Neural cell (in vitro differentiated cells): ENCODE data around the gene KDM4C. TPM values are rescaled to one million over a fixed set of nuclear protein-coding genes. Genes with fewer than 3 reads are reported as not detected.

Source experiments
- H2AFZ ChIP-seq: fragments of 200-600, 300-800 bp; sonication (generic), shearing (Covaris generic); 2 replicates; pipeline ENCODE4 v1.6.0; 2014; ENCODE audit warnings: low read depth, mild to moderate bottlenecking, antibody characterized with exemption, low read length, moderate library complexity
- H3F3A ChIP-seq: fragments of 200-600 bp; shearing (Covaris generic); 2 replicates; pipeline ENCODE4 v1.6.1; 2016; ENCODE audit warnings: mild to moderate bottlenecking, moderate library complexity, mixed read lengths, antibody characterized with exemption, low read length; ENCODE audit not compliant: insufficient read depth, poor library complexity, severe bottlenecking
- H3K27ac ChIP-seq: fragments of 200-600, 300-800 bp; sonication (generic), shearing (Covaris generic); 2 replicates; pipeline ENCODE4 v1.5.1; 2014; ENCODE audit warnings: mild to moderate bottlenecking, low read length, moderate library complexity
- H3K27me3 ChIP-seq: fragments of 300-800, 200-600 bp; sonication (generic), shearing (Covaris generic); 2 replicates; pipeline ENCODE4 v1.6.0; 2014; ENCODE audit warnings: mild to moderate bottlenecking, low read depth, low read length, moderate library complexity; ENCODE audit not compliant: insufficient read depth
- H3K36me3 ChIP-seq: fragments of 300-800, 200-600 bp; sonication (generic), shearing (Covaris generic); 2 replicates; pipeline ENCODE4 v1.5.1; 2014; ENCODE audit warnings: mild to moderate bottlenecking, antibody characterized with exemption, low read length, moderate library complexity; ENCODE audit not compliant: insufficient read depth
- H3K4me2 ChIP-seq: fragments of 300-800, 200-600 bp; sonication (generic), shearing (Covaris generic); 2 replicates; pipeline ENCODE4 v1.6.0; 2014; ENCODE audit warnings: mild to moderate bottlenecking, low read length
- H3K4me3 ChIP-seq: fragments of 300-800, 200-600 bp; sonication (generic), shearing (Covaris generic); 2 replicates; pipeline ENCODE4 v1.5.1; 2014; ENCODE audit warnings: mild to moderate bottlenecking, low read length, moderate library complexity
- H3K79me2 ChIP-seq: fragments of 200-600 bp; shearing (Covaris generic); replicated peaks from 2 replicates; pipeline ENCODE4 v1.6.0; 2014; ENCODE audit warnings: mild to moderate bottlenecking, low read length, moderate library complexity; ENCODE audit not compliant: insufficient read depth
- H3K9ac ChIP-seq: fragments of 300-800, 200-600 bp; sonication (generic), shearing (Covaris generic); 2 replicates; pipeline ENCODE4 v1.6.1; 2016; ENCODE audit warnings: mild to moderate bottlenecking, low read length, mixed read lengths
- H3K9me2 ChIP-seq: fragments of 200-600 bp; shearing (Covaris generic); 2 replicates; pipeline ENCODE4 v1.6.1; 2016; ENCODE audit warnings: mild to moderate bottlenecking, low read length, mixed read lengths; ENCODE audit not compliant: insufficient read depth
- H3K9me3 ChIP-seq: fragments of 200-600, 300-800 bp; sonication (generic), shearing (Covaris generic); 2 replicates; pipeline ENCODE4 v1.6.1; 2016; ENCODE audit warnings: mild to moderate bottlenecking, mixed run types, low read length, moderate library complexity, mixed read lengths
- H4K20me1 ChIP-seq: fragments of 200-600 bp; shearing (Covaris generic); 2 replicates; pipeline ENCODE4 v1.6.1; 2016; ENCODE audit warnings: mild to moderate bottlenecking, mixed run types; ENCODE audit not compliant: insufficient read depth
- CTCF ChIP-seq: fragments of 450-650 bp; IDR thresholded peaks from 2 replicates; pipeline ENCODE4 v1.5.1; 2014; ENCODE audit warnings: antibody characterized with exemption, mild to moderate bottlenecking, moderate library complexity; ENCODE audit not compliant: poor library complexity, severe bottlenecking
- EP300 ChIP-seq: fragments of 450-650 bp; conservative IDR thresholded peaks from 2 replicates; pipeline ENCODE4 v1.6.1; 2014; ENCODE audit warnings: antibody characterized with exemption, mild to moderate bottlenecking, moderate library complexity; ENCODE audit not compliant: poor library complexity, severe bottlenecking
- EZH2 ChIP-seq: fragments of 200-600, 300-800 bp; shearing (Covaris generic), sonication (generic); IDR thresholded peaks from 2 replicates; pipeline ENCODE4 v1.6.1; 2014; ENCODE audit warnings: antibody characterized with exemption, low read length, borderline replicate concordance, mild to moderate bottlenecking; ENCODE audit not compliant: insufficient read depth, poor library complexity, severe bottlenecking
- MXI1 ChIP-seq: fragments of 450-650 bp; conservative IDR thresholded peaks from 2 replicates; pipeline ENCODE4 v1.6.1; 2014; ENCODE audit warnings: antibody characterized with exemption, mild to moderate bottlenecking; ENCODE audit not compliant: poor library complexity, severe bottlenecking
- POLR2AphosphoS5 ChIP-seq: IDR thresholded peaks from 2 replicates; pipeline ENCODE4 v1.6.1; 2012
- RAD21 ChIP-seq: fragments of 450-650 bp; conservative IDR thresholded peaks from 2 replicates; pipeline ENCODE4 v1.6.1; 2014; ENCODE audit warnings: antibody characterized with exemption, mild to moderate bottlenecking, moderate library complexity
- SMC3 ChIP-seq: fragments of 450-650 bp; conservative IDR thresholded peaks from 2 replicates; pipeline ENCODE4 v1.6.1; 2014; ENCODE audit warnings: antibody characterized with exemption, mild to moderate bottlenecking, moderate library complexity; ENCODE audit not compliant: poor library complexity
- TAF1 ChIP-seq: IDR thresholded peaks from 2 replicates; pipeline ENCODE4 v1.6.1; 2012; ENCODE audit warnings: low read depth
- polyA plus RNA-seq: library from polyadenylated mRNA; depleted of rRNA; stranded (reverse); fragments of >200 nt; gene quantifications from 2 replicates; pipeline ENCODE4 v1.2.3, GENCODE V29; 2014
- TF ChIP-seq, protein P1 (sequence below): IDR thresholded peaks from 2 replicates; pipeline ENCODE4 v1.6.1; 2012; ENCODE audit warnings: borderline replicate concordance

KDM4C gene
- polyA plus RNA-seq, 1 donor from 2014 or later: 21.1 TPM

GRCh38 chr9:7104625-7105024 is 346.9 kb downstream of the KDM4C start:
- H3K27ac ChIP-seq: peak overlapping the region; percentile 80
- no peaks in the 10 kb centered on the region for H3K9me2 ChIP-seq
- no peaks in the 10 kb centered on the region for H3K9me3 ChIP-seq
- H3K36me3 ChIP-seq: no peaks in the 10 kb centered on the region
- no peaks in the 10 kb centered on the region for H4K20me1 ChIP-seq
- H3K27me3 ChIP-seq: no peaks in the 10 kb centered on the region
- H3K4me3 ChIP-seq: peak overlapping the region; percentile 12
- no peak overlapping the region for H2AFZ ChIP-seq
- H3K9ac ChIP-seq: peak overlapping the region; percentile 48
- H3F3A ChIP-seq: no peaks in the 10 kb centered on the region
- H3K79me2 ChIP-seq: no peaks in the 10 kb centered on the region
- no peak for TF ChIP-seq EZH2
- TF ChIP-seq, protein P1, sequence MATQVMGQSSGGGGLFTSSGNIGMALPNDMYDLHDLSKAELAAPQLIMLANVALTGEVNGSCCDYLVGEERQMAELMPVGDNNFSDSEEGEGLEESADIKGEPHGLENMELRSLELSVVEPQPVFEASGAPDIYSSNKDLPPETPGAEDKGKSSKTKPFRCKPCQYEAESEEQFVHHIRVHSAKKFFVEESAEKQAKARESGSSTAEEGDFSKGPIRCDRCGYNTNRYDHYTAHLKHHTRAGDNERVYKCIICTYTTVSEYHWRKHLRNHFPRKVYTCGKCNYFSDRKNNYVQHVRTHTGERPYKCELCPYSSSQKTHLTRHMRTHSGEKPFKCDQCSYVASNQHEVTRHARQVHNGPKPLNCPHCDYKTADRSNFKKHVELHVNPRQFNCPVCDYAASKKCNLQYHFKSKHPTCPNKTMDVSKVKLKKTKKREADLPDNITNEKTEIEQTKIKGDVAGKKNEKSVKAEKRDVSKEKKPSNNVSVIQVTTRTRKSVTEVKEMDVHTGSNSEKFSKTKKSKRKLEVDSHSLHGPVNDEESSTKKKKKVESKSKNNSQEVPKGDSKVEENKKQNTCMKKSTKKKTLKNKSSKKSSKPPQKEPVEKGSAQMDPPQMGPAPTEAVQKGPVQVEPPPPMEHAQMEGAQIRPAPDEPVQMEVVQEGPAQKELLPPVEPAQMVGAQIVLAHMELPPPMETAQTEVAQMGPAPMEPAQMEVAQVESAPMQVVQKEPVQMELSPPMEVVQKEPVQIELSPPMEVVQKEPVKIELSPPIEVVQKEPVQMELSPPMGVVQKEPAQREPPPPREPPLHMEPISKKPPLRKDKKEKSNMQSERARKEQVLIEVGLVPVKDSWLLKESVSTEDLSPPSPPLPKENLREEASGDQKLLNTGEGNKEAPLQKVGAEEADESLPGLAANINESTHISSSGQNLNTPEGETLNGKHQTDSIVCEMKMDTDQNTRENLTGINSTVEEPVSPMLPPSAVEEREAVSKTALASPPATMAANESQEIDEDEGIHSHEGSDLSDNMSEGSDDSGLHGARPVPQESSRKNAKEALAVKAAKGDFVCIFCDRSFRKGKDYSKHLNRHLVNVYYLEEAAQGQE: no peak
- TF ChIP-seq CTCF: no peak
- peak; percentile 25 for TF ChIP-seq RAD21
- no peak for TF ChIP-seq MXI1
- TF ChIP-seq POLR2AphosphoS5: peak; percentile 70
- TF ChIP-seq EP300: peak; percentile 92
- TF ChIP-seq SMC3: no peak
- TF ChIP-seq TAF1: no peak
- no peak overlapping the region for H3K4me2 ChIP-seq

DNA sequence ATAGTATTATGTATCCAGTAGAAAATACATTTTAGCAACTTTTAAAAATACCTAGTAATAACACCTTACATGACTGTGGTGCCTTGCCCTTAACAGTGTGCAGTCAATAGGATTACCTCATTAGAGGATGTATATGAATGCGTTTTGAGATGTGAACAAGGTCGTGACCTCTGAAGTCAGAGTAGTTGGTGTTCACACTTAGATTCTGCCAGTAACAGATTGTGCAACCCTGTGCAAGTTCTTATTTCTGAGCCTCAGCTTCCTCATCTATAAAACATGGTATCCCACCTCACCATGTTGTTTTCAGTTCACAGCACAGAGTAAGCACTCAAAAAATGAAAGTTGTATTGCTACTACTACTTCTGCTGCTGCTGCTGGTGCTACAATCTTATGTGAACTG is 347.3 kb downstream of the KDM4C start:
- H4K20me1 ChIP-seq: no peaks in the 10 kb centered on the region
- no peaks in the 10 kb centered on the region for H3K36me3 ChIP-seq
- H3K9me2 ChIP-seq: no peaks in the 10 kb centered on the region
- no peak overlapping the region for H2AFZ ChIP-seq
- no peaks in the 10 kb centered on the region for H3K27me3 ChIP-seq
- H3K9ac ChIP-seq: peak overlapping the region; percentile 11
- H3F3A ChIP-seq: no peaks in the 10 kb centered on the region
- no peaks in the 10 kb centered on the region for H3K79me2 ChIP-seq
- H3K4me3 ChIP-seq: no peak overlapping the region
- H3K9me3 ChIP-seq: no peaks in the 10 kb centered on the region
- H3K27ac ChIP-seq: peak overlapping the region; percentile 80
- no peak overlapping the region for H3K4me2 ChIP-seq
- no peak for TF ChIP-seq RAD21
- no peak for TF ChIP-seq MXI1
- TF ChIP-seq, protein P1: no peak
- no peak for TF ChIP-seq CTCF
- no peak for TF ChIP-seq EZH2
- no peak for TF ChIP-seq POLR2AphosphoS5
- TF ChIP-seq TAF1: no peak
- TF ChIP-seq EP300: no peak
- TF ChIP-seq SMC3: no peak
